SK-N-SH treated with all-trans-retinoic acid at 6 μM for 48 hours (cell line): ENCODE results near the gene SAG.

Source experiments
- ARNTL ChIP-seq: fragments of 450-650 bp; formaldehyde crosslinking; IDR thresholded peaks from 2 replicates; pipeline ENCODE4 v1.5.0; 2020; ENCODE audit warnings: low read depth, mild to moderate bottlenecking, moderate library complexity, borderline replicate concordance
- CSRNP3 ChIP-seq: fragments of 250-450 bp; sonication (Bioruptor Pico); IDR thresholded peaks from 2 replicates; pipeline ENCODE4 v1.5.1; 2021; ENCODE audit warnings: mild to moderate bottlenecking, moderate library complexity
- ESRRG ChIP-seq: fragments of 250-450 bp; sonication (Bioruptor Pico); IDR thresholded peaks from 2 replicates; pipeline ENCODE4 v1.6.1; 2021; ENCODE audit warnings: mild to moderate bottlenecking
- ISL1 ChIP-seq: fragments of 250-450 bp; sonication (Bioruptor Pico); IDR thresholded peaks from 2 replicates; pipeline ENCODE4 v2.1.2; 2022; ENCODE audit warnings: mild to moderate bottlenecking, moderate library complexity
- PPARA ChIP-seq: fragments of 250-450 bp; sonication (Bioruptor Pico); IDR thresholded peaks from 2 replicates; pipeline ENCODE4 v1.5.0; 2020; ENCODE audit warnings: mild to moderate bottlenecking, borderline replicate concordance
- RARB ChIP-seq: fragments of 250-450 bp; sonication (Bioruptor Pico); IDR thresholded peaks from 2 replicates; pipeline ENCODE4 v1.8.0; 2021; ENCODE audit warnings: mild to moderate bottlenecking, moderate library complexity
- SNAI2 ChIP-seq: fragments of 250-450 bp; sonication (Bioruptor Pico); IDR thresholded peaks from 2 replicates; pipeline ENCODE4 v1.5.0; 2020; ENCODE audit warnings: mild to moderate bottlenecking, moderate library complexity
- ZC3H10 ChIP-seq: fragments of 250-450 bp; sonication (Bioruptor Pico); IDR thresholded peaks from 2 replicates; pipeline ENCODE4 v1.5.1; 2021; ENCODE audit warnings: mild to moderate bottlenecking, moderate library complexity
- ZFP3 ChIP-seq: fragments of 250-450 bp; sonication (Bioruptor Pico); IDR thresholded peaks from 2 replicates; pipeline ENCODE4 v1.5.0; 2020; ENCODE audit warnings: mild to moderate bottlenecking, moderate library complexity
- ZFP30 ChIP-seq: fragments of 450-650 bp; formaldehyde crosslinking; IDR thresholded peaks from 2 replicates; pipeline ENCODE4 v1.5.0; 2022; ENCODE audit warnings: mild to moderate bottlenecking, moderate library complexity
- ZNF8 ChIP-seq: fragments of 450-650 bp; formaldehyde crosslinking; IDR thresholded peaks from 2 replicates; pipeline ENCODE4 v1.5.0; 2020; ENCODE audit warnings: mild to moderate bottlenecking, moderate library complexity

GRCh38 chr2:233295891-233296290, 11.7 kb upstream of the SAG start:
- TF ChIP-seq ZFP30 (CRISPR knock-in tag) (no peak), RARB (no peak), ZC3H10 (no peak), CSRNP3 (CRISPR knock-in tag) (no peak), ESRRG (CRISPR knock-in tag) (no peak), ISL1 (no peak), ARNTL (no peak), PPARA (CRISPR knock-in tag) (no peak), ZNF8 (CRISPR knock-in tag) (no peak), ZFP3 (no peak), SNAI2 (CRISPR knock-in tag) (no peak)
